ENCODE measurements around the gene ARL15.

The ARL15 gene

DNA sequence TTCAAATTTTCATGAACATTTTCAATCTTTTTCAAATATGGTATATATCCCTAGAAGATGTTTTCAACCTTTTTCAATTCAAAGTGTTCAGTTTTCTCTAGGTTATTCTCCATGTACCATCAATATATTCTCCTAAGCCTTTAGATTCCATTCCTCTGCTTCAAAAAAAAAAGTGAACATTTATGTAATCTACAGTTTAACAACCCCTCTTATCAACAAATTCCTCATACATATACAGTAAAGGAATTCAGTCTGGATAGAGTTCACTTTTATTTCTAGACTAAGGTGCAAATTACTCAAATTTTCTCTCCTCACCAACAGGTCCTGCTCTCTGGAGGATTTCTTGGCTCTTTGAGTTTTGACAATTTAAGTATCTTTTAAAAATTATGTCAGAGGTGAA, 150.0 kb downstream of the ARL15 start:
- TF ChIP-seq, protein P1, sequence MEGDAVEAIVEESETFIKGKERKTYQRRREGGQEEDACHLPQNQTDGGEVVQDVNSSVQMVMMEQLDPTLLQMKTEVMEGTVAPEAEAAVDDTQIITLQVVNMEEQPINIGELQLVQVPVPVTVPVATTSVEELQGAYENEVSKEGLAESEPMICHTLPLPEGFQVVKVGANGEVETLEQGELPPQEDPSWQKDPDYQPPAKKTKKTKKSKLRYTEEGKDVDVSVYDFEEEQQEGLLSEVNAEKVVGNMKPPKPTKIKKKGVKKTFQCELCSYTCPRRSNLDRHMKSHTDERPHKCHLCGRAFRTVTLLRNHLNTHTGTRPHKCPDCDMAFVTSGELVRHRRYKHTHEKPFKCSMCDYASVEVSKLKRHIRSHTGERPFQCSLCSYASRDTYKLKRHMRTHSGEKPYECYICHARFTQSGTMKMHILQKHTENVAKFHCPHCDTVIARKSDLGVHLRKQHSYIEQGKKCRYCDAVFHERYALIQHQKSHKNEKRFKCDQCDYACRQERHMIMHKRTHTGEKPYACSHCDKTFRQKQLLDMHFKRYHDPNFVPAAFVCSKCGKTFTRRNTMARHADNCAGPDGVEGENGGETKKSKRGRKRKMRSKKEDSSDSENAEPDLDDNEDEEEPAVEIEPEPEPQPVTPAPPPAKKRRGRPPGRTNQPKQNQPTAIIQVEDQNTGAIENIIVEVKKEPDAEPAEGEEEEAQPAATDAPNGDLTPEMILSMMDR (IDR thresholded peaks at IDR 0.05; ENCODE audit: borderline replicate concordance, control extremely low read depth, extremely low read depth, insufficient read depth, missing control alignments), result no peak
- in situ Hi-C loops (cut with MboI; ENCODE audit: low sequenced_read_pairs, unreplicated experiment), result no loop called here
- DNase-seq (ENCODE audit: low spot score), result no peak

DNA sequence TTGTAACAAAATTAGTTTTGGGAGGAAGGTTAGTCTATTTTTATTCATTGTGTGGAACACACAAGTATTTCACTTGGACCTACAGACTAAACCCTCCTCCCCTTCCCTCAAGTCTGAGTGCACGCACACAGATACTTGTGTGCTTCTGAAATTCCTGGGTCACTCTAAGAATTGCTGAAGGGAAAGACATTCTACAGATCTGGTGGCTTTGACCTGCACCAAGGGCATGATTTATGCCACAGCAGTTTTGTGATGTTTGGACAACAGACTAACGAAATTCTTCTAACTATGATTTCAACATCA, 150.5 kb downstream of the ARL15 start:
- in situ Hi-C loops (cut with MboI; ENCODE audit: low sequenced_read_pairs, unreplicated experiment), result no loop called here
- no peak for DNase-seq (ENCODE audit: low spot score)
- TF ChIP-seq, protein P1 (IDR thresholded peaks at IDR 0.05; ENCODE audit: borderline replicate concordance, control extremely low read depth, extremely low read depth, insufficient read depth, missing control alignments), result no peak

- DNase-seq (ENCODE audit: low spot score), result no peak
- in situ Hi-C loops (cut with MboI; ENCODE audit: low sequenced_read_pairs, unreplicated experiment), result no loop called here
- TF ChIP-seq, protein P1 (IDR thresholded peaks at IDR 0.05; ENCODE audit: borderline replicate concordance, control extremely low read depth, extremely low read depth, insufficient read depth, missing control alignments), result no peak
Measured at GRCh38 chr5:54159153-54159892, 151.1 kb downstream of the ARL15 start.

GRCh38 chr5:54156577-54156976, 153.8 kb downstream of the ARL15 start:
- in situ Hi-C loops (cut with MboI; ENCODE audit: low sequenced_read_pairs, unreplicated experiment), result no loop called here
- TF ChIP-seq, protein P1 (IDR thresholded peaks at IDR 0.05; ENCODE audit: borderline replicate concordance, control extremely low read depth, extremely low read depth, insufficient read depth, missing control alignments), result no peak
- no peak for DNase-seq (ENCODE audit: low spot score)

DNA sequence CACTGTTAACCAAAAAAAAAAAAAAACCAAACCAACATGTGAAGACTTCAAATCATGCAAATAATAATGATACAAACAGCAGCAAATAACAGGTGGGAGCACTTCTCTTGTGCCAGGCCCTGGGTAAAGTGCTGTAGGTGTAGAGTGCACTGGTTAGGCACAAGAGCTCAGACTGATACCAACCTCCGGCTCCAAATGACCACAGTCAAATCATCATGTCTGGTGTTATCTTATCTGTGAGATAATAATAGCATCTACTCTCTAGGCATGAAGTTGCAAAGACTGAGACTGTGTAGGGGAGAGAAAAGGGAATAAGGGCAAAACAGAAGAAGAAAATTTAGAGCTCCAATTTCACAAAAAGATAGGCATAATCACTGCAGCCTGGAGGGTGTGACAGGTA, 159.5 kb downstream of the ARL15 start:
- TF ChIP-seq, protein P1 (IDR thresholded peaks at IDR 0.05; ENCODE audit: borderline replicate concordance, control extremely low read depth, extremely low read depth, insufficient read depth, missing control alignments), result no peak
- DNase-seq (ENCODE audit: low spot score), result no peak
- in situ Hi-C loops (cut with MboI; ENCODE audit: low sequenced_read_pairs, unreplicated experiment), result no loop called here

DNA sequence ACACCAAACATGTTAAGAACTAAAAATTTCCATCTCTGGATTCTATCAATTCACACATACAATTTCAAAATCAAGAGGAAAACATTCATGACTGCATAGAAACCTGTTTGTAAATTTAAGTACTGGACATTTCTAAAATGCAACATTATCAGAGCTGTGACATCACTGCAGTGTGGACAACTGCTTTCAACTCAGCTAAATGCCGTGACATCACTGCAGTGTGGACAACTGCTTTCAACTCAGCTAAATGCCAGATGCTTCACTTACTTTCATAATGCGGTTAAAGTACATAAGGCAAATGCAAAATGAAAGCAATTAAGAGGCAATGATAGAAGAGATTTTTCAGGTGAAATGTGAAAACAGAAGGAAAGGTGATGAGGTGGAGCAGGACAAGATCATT, 161.5 kb downstream of the ARL15 start:
- in situ Hi-C loops (cut with MboI; ENCODE audit: low sequenced_read_pairs, unreplicated experiment), result no loop called here
- TF ChIP-seq, protein P1 (IDR thresholded peaks at IDR 0.05; ENCODE audit: borderline replicate concordance, control extremely low read depth, extremely low read depth, insufficient read depth, missing control alignments), result no peak
- no peak for DNase-seq (ENCODE audit: low spot score)

Data from GM13976 (cell line).